Upper lobe of left lung (tissue), 4 donors: ENCODE data around the gene MT4.

Experiments used
- POLR2A ChIP-seq, 4 donors: fragments of 450-650 bp; IDR thresholded peaks; one replicate each; pipeline ENCODE4 v1.5.1; 2016 to 2017; ENCODE audit warnings: antibody characterized with exemption in 4 of 4, mild to moderate bottlenecking in 2 of 4
- POLR2AphosphoS5 ChIP-seq, 2 donors: sonication (generic); formaldehyde crosslinking; IDR thresholded peaks; one replicate each; pipeline ENCODE4 v1.5.1; 2017; ENCODE audit warnings: antibody characterized with exemption in 2 of 2
- TF ChIP-seq, protein P1 (sequence below), 6 experiments: fragments of 450-650 bp in 4 of 6; fragments of 200-600 bp in 2 of 6; sonication (generic) in 2 of 6; IDR thresholded peaks; one replicate each; pipeline ENCODE4 v1.5.1; 2016 to 2019; ENCODE audit warnings: antibody characterized with exemption in 6 of 6

DNA sequence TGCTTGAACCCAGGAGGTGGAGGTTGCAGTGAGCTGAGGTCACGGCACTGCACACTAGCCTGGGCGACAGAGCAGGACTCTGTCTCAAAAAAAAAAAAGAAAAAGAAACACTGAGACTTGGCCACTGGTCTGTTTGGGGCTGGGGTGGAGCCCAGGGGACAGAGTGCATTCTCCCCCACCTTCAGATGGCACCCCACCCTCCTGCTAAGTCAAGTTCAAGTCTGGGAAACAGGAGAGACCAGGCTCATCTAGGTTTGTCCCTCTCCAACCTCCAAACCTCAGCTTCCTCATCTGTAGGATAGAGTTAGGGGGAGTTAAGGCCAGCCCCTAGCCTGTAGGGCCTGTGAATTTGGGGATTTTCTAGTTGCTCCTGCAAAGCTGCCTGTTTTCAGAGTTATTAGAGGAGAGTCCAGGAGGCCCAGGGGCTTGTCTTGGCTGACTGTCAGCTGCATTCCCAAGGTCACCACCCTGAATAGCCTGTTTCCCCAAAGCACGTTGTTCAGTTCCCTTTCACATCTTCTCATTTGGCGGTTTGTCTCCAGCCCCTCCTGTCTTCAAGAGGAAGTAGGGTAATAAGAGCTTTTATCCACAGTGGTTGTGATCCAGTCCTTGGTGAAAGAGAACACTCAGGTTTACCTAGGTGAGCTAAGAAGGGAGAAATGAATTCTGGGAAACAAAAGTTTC lies 26.6 kb downstream of the MT4 start:
- TF ChIP-seq, protein P1, sequence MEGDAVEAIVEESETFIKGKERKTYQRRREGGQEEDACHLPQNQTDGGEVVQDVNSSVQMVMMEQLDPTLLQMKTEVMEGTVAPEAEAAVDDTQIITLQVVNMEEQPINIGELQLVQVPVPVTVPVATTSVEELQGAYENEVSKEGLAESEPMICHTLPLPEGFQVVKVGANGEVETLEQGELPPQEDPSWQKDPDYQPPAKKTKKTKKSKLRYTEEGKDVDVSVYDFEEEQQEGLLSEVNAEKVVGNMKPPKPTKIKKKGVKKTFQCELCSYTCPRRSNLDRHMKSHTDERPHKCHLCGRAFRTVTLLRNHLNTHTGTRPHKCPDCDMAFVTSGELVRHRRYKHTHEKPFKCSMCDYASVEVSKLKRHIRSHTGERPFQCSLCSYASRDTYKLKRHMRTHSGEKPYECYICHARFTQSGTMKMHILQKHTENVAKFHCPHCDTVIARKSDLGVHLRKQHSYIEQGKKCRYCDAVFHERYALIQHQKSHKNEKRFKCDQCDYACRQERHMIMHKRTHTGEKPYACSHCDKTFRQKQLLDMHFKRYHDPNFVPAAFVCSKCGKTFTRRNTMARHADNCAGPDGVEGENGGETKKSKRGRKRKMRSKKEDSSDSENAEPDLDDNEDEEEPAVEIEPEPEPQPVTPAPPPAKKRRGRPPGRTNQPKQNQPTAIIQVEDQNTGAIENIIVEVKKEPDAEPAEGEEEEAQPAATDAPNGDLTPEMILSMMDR (IDR thresholded peaks at IDR 0.05): no peak
- TF ChIP-seq POLR2A (IDR thresholded peaks at IDR 0.05) (no peak), POLR2AphosphoS5 (IDR thresholded peaks at IDR 0.05) (no peak)
